ENCODE measurements around the gene CD59. TPM values are rescaled to one million over a fixed set of nuclear protein-coding genes. Genes with fewer than 3 reads are reported as not detected.

The CD59 gene
- total RNA-seq, 3 donors from 2014 or later, result 317 to 382 (median 381) TPM

DNA sequence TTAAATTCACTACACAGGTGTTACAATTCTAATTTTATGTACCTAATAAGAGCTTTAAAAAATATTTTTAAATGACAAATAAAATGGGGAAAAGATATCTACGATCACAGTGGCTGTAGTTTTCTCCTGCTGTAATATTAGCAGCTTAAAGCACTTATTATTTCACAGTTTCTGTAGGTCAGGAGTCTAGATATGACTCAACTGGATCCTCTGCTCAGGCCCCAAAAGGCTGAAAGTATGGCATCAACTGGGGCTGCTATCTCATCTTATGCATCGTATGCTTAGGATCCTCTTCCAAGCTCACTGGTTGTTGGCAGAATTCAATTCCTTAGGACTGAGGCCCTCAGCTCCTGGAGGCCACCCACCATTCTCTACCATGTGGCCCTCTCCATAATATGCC is 25.2 kb upstream of the CD59 start:
- intact Hi-C loops (cut with DNase I, micrococcal nuclease), result no loop called here
- TF ChIP-seq, protein P1, sequence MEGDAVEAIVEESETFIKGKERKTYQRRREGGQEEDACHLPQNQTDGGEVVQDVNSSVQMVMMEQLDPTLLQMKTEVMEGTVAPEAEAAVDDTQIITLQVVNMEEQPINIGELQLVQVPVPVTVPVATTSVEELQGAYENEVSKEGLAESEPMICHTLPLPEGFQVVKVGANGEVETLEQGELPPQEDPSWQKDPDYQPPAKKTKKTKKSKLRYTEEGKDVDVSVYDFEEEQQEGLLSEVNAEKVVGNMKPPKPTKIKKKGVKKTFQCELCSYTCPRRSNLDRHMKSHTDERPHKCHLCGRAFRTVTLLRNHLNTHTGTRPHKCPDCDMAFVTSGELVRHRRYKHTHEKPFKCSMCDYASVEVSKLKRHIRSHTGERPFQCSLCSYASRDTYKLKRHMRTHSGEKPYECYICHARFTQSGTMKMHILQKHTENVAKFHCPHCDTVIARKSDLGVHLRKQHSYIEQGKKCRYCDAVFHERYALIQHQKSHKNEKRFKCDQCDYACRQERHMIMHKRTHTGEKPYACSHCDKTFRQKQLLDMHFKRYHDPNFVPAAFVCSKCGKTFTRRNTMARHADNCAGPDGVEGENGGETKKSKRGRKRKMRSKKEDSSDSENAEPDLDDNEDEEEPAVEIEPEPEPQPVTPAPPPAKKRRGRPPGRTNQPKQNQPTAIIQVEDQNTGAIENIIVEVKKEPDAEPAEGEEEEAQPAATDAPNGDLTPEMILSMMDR (IDR thresholded peaks at IDR 0.05), result no peak
- H3K4me1 ChIP-seq (ENCODE audit: low read depth), result no peaks in the 10 kb centered on the region
- ATAC-seq, result no peak
- no peak for DNase-seq
- no peak overlapping the region for H3K4me3 ChIP-seq
- no peaks in the 10 kb centered on the region for H3K9me3 ChIP-seq
- no peaks in the 10 kb centered on the region for H3K36me3 ChIP-seq (ENCODE audit: low read depth)

DNA sequence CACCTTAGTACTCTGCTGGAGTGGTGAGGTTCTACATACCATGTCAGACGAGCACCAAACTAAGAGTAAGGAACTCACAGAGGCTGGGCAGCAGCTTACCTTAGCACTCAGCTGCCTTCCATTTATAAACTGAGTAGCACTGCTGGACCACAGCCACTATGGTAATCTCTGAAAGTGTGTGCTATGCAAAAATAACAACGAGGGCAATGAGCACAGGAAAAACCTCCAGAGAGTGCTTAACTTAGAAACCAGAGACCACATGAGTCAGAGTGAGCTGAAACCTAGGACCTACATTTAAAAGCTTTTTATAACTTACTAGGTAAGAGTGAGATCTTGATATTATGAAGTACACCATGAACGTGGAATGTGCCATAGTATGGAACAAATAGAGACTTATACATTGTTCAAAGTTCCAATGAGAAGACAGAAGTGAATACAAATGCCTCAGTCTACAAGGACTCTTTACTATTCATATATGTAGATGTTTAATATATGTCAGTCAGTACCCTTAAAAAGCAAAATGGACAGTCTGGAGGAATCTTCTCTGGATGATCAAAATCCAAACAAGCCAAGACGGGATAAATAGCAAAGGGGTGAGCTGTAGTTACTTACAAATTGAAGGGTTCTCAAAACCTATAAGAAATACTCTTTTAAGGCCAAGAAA is 17.2 kb upstream of the CD59 start:
- Histone ChIP-seq H3K4me3 (no peak overlapping the region), H3K9me3 (no peaks in the 10 kb centered on the region), H3K36me3 (ENCODE audit: low read depth) (no peaks in the 10 kb centered on the region), H3K4me1 (ENCODE audit: low read depth) (no peaks in the 10 kb centered on the region)
- TF ChIP-seq, protein P1 (IDR thresholded peaks at IDR 0.05), result no peak
- no peak for DNase-seq
- intact Hi-C loops (cut with DNase I, micrococcal nuclease), result no loop called here
- ATAC-seq, result no peak

DNA sequence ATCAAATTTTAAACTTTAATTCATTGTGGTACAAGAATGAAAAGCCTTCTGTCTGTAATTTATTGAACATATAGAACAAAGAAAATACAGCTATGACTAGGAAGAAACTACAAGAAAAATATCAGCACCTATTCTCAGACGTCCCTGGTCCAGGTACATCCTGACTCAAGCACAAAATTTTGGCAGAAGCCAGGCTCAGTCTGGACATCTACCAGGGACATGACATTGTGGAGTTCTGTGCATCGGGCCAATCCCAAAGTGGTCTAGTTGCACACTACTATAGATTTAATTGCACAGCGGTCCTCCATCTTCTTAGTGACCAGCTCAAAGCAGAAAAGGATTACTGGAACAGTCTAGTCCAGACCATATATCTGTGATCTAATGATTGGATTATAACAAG is 15.7 kb upstream of the CD59 start:
- intact Hi-C loops (cut with DNase I, micrococcal nuclease), result no loop called here
- DNase-seq (no peak), ATAC-seq (no peak)
- no peaks in the 10 kb centered on the region for H3K36me3 ChIP-seq (ENCODE audit: low read depth)
- no peak overlapping the region for H3K4me3 ChIP-seq
- no peaks in the 10 kb centered on the region for H3K4me1 ChIP-seq (ENCODE audit: low read depth)
- TF ChIP-seq, protein P1 (IDR thresholded peaks at IDR 0.05), result no peak
- H3K9me3 ChIP-seq, result no peaks in the 10 kb centered on the region

DNA sequence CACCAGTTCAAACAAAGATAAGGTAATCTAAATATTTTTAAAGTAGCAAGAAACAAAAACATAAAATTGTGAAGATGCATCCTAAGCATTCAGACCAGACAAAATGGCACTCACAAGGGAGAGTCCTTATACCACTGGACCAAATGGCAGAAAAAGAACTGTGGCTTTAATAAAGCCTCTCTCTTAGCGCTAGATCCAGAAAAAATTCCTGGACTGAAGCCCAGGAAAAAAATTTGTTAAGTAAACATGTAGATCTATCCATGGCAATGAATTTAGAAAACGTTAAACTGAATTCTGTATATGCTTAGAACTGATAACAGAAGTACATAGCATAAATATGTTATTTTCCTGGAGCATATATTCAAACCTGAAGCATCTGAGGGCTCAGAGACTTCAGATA is 11.8 kb upstream of the CD59 start:
- TF ChIP-seq, protein P1 (IDR thresholded peaks at IDR 0.05), result no peak
- intact Hi-C loops (cut with DNase I, micrococcal nuclease), result loop anchor here (10.0 kb wide), 2 partner anchors 203 to 383 kb away; no protein-coding TSS in a partner anchor
- Histone ChIP-seq H3K9me3 (no peaks in the 10 kb centered on the region), H3K4me3 (no peak overlapping the region), H3K36me3 (ENCODE audit: low read depth) (no peaks in the 10 kb centered on the region), H3K4me1 (ENCODE audit: low read depth) (no peaks in the 10 kb centered on the region)
- ATAC-seq, result no peak
- DNase-seq, result no peak

DNA sequence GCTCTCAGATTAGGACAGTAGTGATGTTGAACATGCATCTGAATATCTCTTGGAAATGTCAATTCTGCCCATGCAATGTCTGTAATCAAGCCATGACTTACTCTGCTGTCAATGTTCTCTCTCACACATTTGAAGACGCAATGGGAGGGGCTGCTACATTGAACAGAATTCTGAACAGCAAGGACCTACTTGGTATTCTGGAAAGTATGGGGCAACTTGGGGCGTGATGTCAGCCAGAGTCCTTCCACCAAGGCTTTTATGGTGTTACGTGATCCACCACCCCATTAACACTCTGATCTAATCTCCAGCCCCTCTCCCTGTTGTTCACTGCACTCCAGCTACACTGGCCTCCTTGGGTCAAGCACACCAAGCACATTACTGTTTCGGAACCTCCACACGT is 7.1 kb upstream of the CD59 start:
- DNase-seq, result no peak
- Histone ChIP-seq H3K4me1 (ENCODE audit: low read depth) (no peaks in the 10 kb centered on the region), H3K9me3 (no peaks in the 10 kb centered on the region), H3K4me3 (no peak overlapping the region), H3K36me3 (ENCODE audit: low read depth) (no peaks in the 10 kb centered on the region)
- TF ChIP-seq, protein P1 (IDR thresholded peaks at IDR 0.05), result no peak
- intact Hi-C loops (cut with DNase I, micrococcal nuclease), result loop anchor here (10.0 kb wide), 2 partner anchors 198 to 378 kb away; no protein-coding TSS in a partner anchor
- ATAC-seq, result no peak
